Stomach (tissue), 9 donors: ENCODE measurements around the gene IFNL1. TPM values are rescaled to one million over a fixed set of nuclear protein-coding genes. Genes with fewer than 3 reads are reported as not detected.
"Not testable (repeated sequence)": the region's sequence is repeated elsewhere in the genome, so short reads cannot be mapped to it uniquely, and the experiment has no call there.

Source experiments
- DNase-seq, 2 donors: peaks; one replicate each; pipeline versions ENCODE4 v3.0.0 to v3.0.0-alpha.2; 2013 to 2019
- H3K27ac ChIP-seq, 5 donors: fragments of 200-600 bp in 4 of 5; sonication (generic) in 4 of 5; one replicate each; pipeline ENCODE4 v1.5.1; 2013 to 2019; ENCODE audit warnings: mild to moderate bottlenecking in 1 of 5, moderate library complexity in 1 of 5
- H3K27me3 ChIP-seq, 3 donors: fragments of 200-600 bp; sonication (generic); one replicate each; pipeline ENCODE4 v1.5.1; 2017 to 2019; ENCODE audit warnings: mixed run types in 1 of 3
- H3K36me3 ChIP-seq, 4 donors: fragments of 200-600 bp; sonication (generic); 1 replicate in 3 of 4; 2 replicates in 1 of 4; pipeline ENCODE4 v1.5.1; 2016 to 2019
- H3K4me1 ChIP-seq, 4 donors: fragments of 200-600 bp; sonication (generic); one replicate each; pipeline ENCODE4 v1.5.1; 2016 to 2019
- H3K4me3 ChIP-seq, 4 donors: fragments of 200-600 bp; sonication (generic) in 3 of 4; one replicate each; pipeline ENCODE4 v1.5.1; 2016 to 2019; ENCODE audit warnings: mild to moderate bottlenecking in 1 of 4
- H3K9me3 ChIP-seq, 4 donors: fragments of 200-600 bp; sonication (generic); one replicate each; pipeline ENCODE4 v1.5.1; 2016 to 2019
- CTCF ChIP-seq, 7 experiments: fragments of 450-650 bp in 4 of 7; fragments of 200-600 bp in 3 of 7; sonication (generic) in 3 of 7; IDR thresholded peaks; one replicate each; pipeline ENCODE4 v1.5.1; 2016 to 2019; ENCODE audit warnings: antibody characterized with exemption in 7 of 7, control low read depth in 2 of 7, mild to moderate bottlenecking in 1 of 7
- EP300 ChIP-seq: sonication (generic); formaldehyde crosslinking; IDR thresholded peaks from one replicate; pipeline ENCODE4 v1.6.1; 2017; ENCODE audit warnings: antibody characterized with exemption
- POLR2A ChIP-seq, 4 donors: fragments of 450-650 bp; IDR thresholded peaks; one replicate each; pipeline ENCODE4 v1.6.1; 2016; ENCODE audit warnings: antibody characterized with exemption in 4 of 4, control low read depth in 2 of 4, mild to moderate bottlenecking in 1 of 4, moderate library complexity in 1 of 4
- POLR2AphosphoS5 ChIP-seq, 3 donors: sonication (generic); formaldehyde crosslinking; IDR thresholded peaks; one replicate each; pipeline ENCODE4 v1.6.1; 2016; ENCODE audit warnings: antibody characterized with exemption in 3 of 3
- WGBS, 5 donors: extraction: QIAGEN DNeasy Blood & Tissue Kit in 3 of 5; methylation state at CpG; one replicate each; pipeline versions ENCODE4 v1.1.5 to v1.1.7; 2013 to 2018; 5-methylcytosine and 5-hydroxymethylcytosine counted together
- intact Hi-C: fragments of 100-400 bp; cut with DNase I; formaldehyde crosslinking; loops from one replicate; pipeline ENCODE4 v1.15.1; 2023; ENCODE audit warnings: low total_unique reads
- polyA plus RNA-seq, 3 donors: library from polyadenylated mRNA; stranded (reverse); fragments of 200-250 nt; gene quantifications; one replicate each; pipeline ENCODE4 v1.2.3, GENCODE V29; 2013
- total RNA-seq, 5 donors: library from RNA; depleted of rRNA; stranded (reverse); fragments of >200 nt; gene quantifications; one replicate each; pipeline versions ENCODE4 v1.1.0 to v1.2.3, GENCODE V29; 2014 to 2016
- donor health status: healthy with polysubstance abuse.
- donor health status: Bipolar disorder and iron deficiency.
- donor health status: healthy.

IFNL1 gene
- total and polyA plus RNA-seq, 8 donors = not detected

- Histone ChIP-seq H3K9me3 (no peaks in the 10 kb centered on the region), H3K36me3 (peaks cover 0 to 2% (median 0%) of the 10 kb centered on the region in 4 donors), H3K27ac (no peak overlapping the region), H3K4me3 (peak overlapping the region; percentile 26 to 41 (median 34)), H3K27me3 (peaks cover 13 to 65% (median 40%) of the 10 kb centered on the region in 3 donors), H3K4me1 (peaks cover 12 to 19% (median 18%) of the 10 kb centered on the region in 4 donors)
- peak; percentile 57 to 87 for DNase-seq
- TF ChIP-seq EP300 = no peak
- TF ChIP-seq POLR2AphosphoS5 (IDR thresholded peaks at IDR 0.05) = no peak
- no peak for TF ChIP-seq CTCF (IDR thresholded peaks at IDR 0.05)
- no peak for TF ChIP-seq POLR2A (IDR thresholded peaks at IDR 0.05)
- 12 to 27% (median 23%) methylated on average over 37 to 71 of the region's 71 CpGs for WGBS, 5 donors
- intact Hi-C loops = no loop called here
These were observed 11.0 kb downstream of the IFNL1 start for GRCh38 chr19:39307046-39307821.

- WGBS, 5 donors = 16 to 29% (median 23%) methylated on average over 52 to 82 of the region's 82 CpGs
- DNase-seq = peak in 1 of 2 donors; percentile 52
- TF ChIP-seq CTCF (IDR thresholded peaks at IDR 0.05) (no peak), POLR2A (IDR thresholded peaks at IDR 0.05) (no peak), POLR2AphosphoS5 (IDR thresholded peaks at IDR 0.05) (no peak), EP300 (no peak)
These were observed 11.8 kb downstream of the IFNL1 start for GRCh38 chr19:39307822-39308530.

GRCh38 chr19:39308531-39309304 is 12.5 kb downstream of the IFNL1 start:
- WGBS, 5 donors = 45 to 51% (median 51%) methylated on average over 18 of the region's 18 CpGs
- peaks cover 12 to 19% (median 18%) of the 10 kb centered on the region in 4 donors for H3K4me1 ChIP-seq
- H3K27me3 ChIP-seq = peaks cover 13 to 54% (median 39%) of the 10 kb centered on the region in 3 donors
- TF ChIP-seq POLR2AphosphoS5 (IDR thresholded peaks at IDR 0.05) (no peak), EP300 (no peak), POLR2A (IDR thresholded peaks at IDR 0.05) (no peak), CTCF (IDR thresholded peaks at IDR 0.05) (no peak)
- H3K4me3 ChIP-seq = no peak overlapping the region
- no peak overlapping the region for H3K27ac ChIP-seq
- no peak for DNase-seq
- intact Hi-C loops = no loop called here
- peaks cover 0 to 8% (median 7%) of the 10 kb centered on the region in 4 donors for H3K36me3 ChIP-seq
- H3K9me3 ChIP-seq = no peaks in the 10 kb centered on the region

More at GRCh38 chr19:39307822-39308530, 11.8 kb downstream of the IFNL1 start:
- no peaks in the 10 kb centered on the region for H3K9me3 ChIP-seq
- H3K27me3 ChIP-seq = peaks cover 13 to 61% (median 40%) of the 10 kb centered on the region in 3 donors
- peaks cover 0 to 4% (median 0%) of the 10 kb centered on the region in 4 donors for H3K36me3 ChIP-seq
- H3K27ac ChIP-seq = no peak overlapping the region
- intact Hi-C loops = no loop called here
- H3K4me3 ChIP-seq = peak overlapping the region; percentile 26 to 41 (median 34)
- H3K4me1 ChIP-seq = peaks cover 12 to 19% (median 18%) of the 10 kb centered on the region in 4 donors

- H3K27ac ChIP-seq, H3K4me3 ChIP-seq, H3K9me3 ChIP-seq, DNase-seq, intact Hi-C loops: not testable (repeated sequence)
- Histone ChIP-seq H3K36me3 (peaks cover 0 to 14% (median 12%) of the 10 kb centered on the region in 4 donors), H3K27me3 (peaks cover 13 to 48% (median 33%) of the 10 kb centered on the region in 3 donors), H3K4me1 (peaks cover 12 to 19% (median 18%) of the 10 kb centered on the region in 4 donors)
- WGBS, 5 donors = 71 to 91% (median 81%) methylated on average over 7 of the region's 7 CpGs
These were observed 13.1 kb downstream of the IFNL1 start for GRCh38 chr19:39309305-39309670.
